Spleen (tissue), 11 donors: ENCODE data around the gene CMTM7. TPM values are rescaled to one million over a fixed set of nuclear protein-coding genes. Genes with fewer than 3 reads are reported as not detected.
A peak's percentile ranks its signal among the peaks of the same experiment; 100 is the strongest.
"Not testable (repeated sequence)": the region's sequence is repeated elsewhere in the genome, so short reads cannot be mapped to it uniquely, and the experiment has no call there.

Experiments used
- DNase-seq: peaks from one replicate; pipeline ENCODE4 v3.0.0-alpha.2; 2020
- H3K27ac ChIP-seq, 8 donors: fragments of 200-600 bp; sonication (generic) in 7 of 8; 1 replicate in 4 of 8; 2 replicates in 4 of 8; pipeline versions ENCODE4 v1.5.0 to v1.8.0; 2016 to 2021; ENCODE audit warnings: inconsistent platforms in 4 of 8, mild to moderate bottlenecking in 4 of 8, moderate library complexity in 1 of 8
- H3K27me3 ChIP-seq, 7 donors: fragments of 200-600 bp; sonication (generic) in 6 of 7; replicated peaks in 1 of 7; 1 replicate in 4 of 7; 2 replicates in 3 of 7; pipeline versions ENCODE4 v1.5.0 to v1.8.0; 2016 to 2021; ENCODE audit warnings: inconsistent platforms in 3 of 7, mild to moderate bottlenecking in 1 of 7
- H3K36me3 ChIP-seq, 6 donors: fragments of 200-600 bp; sonication (generic) in 5 of 6; 1 replicate in 4 of 6; 2 replicates in 2 of 6; pipeline versions ENCODE4 v1.5.0 to v1.8.0; 2016 to 2021; ENCODE audit warnings: inconsistent platforms in 2 of 6
- H3K4me1 ChIP-seq, 6 donors: fragments of 200-600 bp; sonication (generic) in 5 of 6; 1 replicate in 3 of 6; 2 replicates in 3 of 6; pipeline versions ENCODE4 v1.5.0 to v1.8.0; 2016 to 2021; ENCODE audit warnings: inconsistent platforms in 3 of 6
- H3K4me3 ChIP-seq, 8 donors: fragments of 200-600 bp; sonication (generic) in 7 of 8; 1 replicate in 4 of 8; 2 replicates in 4 of 8; pipeline versions ENCODE4 v1.5.0 to v1.8.0; 2016 to 2021; ENCODE audit warnings: inconsistent platforms in 4 of 8, mild to moderate bottlenecking in 4 of 8, moderate library complexity in 2 of 8
- H3K9me3 ChIP-seq, 8 donors: fragments of 200-600 bp; sonication (generic) in 7 of 8; 1 replicate in 4 of 8; 2 replicates in 4 of 8; pipeline versions ENCODE4 v1.5.0 to v1.8.0; 2016 to 2021; ENCODE audit warnings: inconsistent platforms in 4 of 8
- POLR2A ChIP-seq, 3 donors: fragments of 450-650 bp; IDR thresholded peaks; one replicate each; pipeline ENCODE4 v1.5.1; 2017; ENCODE audit warnings: antibody characterized with exemption in 3 of 3, mild to moderate bottlenecking in 1 of 3
- POLR2AphosphoS5 ChIP-seq, 3 donors: sonication (generic); formaldehyde crosslinking; IDR thresholded peaks; one replicate each; pipeline ENCODE4 v1.5.1; 2017; ENCODE audit warnings: antibody characterized with exemption in 3 of 3
- WGBS, 5 donors: extraction: QIAGEN DNeasy Blood & Tissue Kit in 3 of 5; methylation state at CpG; one replicate each; pipeline versions ENCODE4 v1.1.5 to v1.1.7; 2013 to 2018; 5-methylcytosine and 5-hydroxymethylcytosine counted together
- intact Hi-C: fragments of 100-400 bp; cut with DNase I; formaldehyde crosslinking; loops from one replicate; pipeline ENCODE4 v1.15.0; 2023; ENCODE audit warnings: low total_unique reads
- polyA plus RNA-seq, 3 donors: library from polyadenylated mRNA; stranded (reverse); fragments of 200-250 nt; gene quantifications; one replicate each; pipeline ENCODE4 v1.2.1, GENCODE V29; 2013
- total RNA-seq, 7 donors: library from RNA; depleted of rRNA in 3 of 7; stranded (reverse); fragments of >200 nt in 3 of 7; fragmentation: NEBNext Ultra II Directional in 4 of 7; extraction: Animal tissue kit (Norgen Biotek cat#: 25700) in 4 of 7; gene quantifications; one replicate each; pipeline versions ENCODE4 v1.1.0 to v1.2.1, GENCODE V29; 2016 to 2021
- TF ChIP-seq, protein P1 (sequence below), 11 experiments: fragments of 200-600 bp in 7 of 11; fragments of 450-650 bp in 4 of 11; sonication (generic) in 4 of 11; IDR thresholded peaks in 8 of 11; conservative IDR thresholded peaks in 3 of 11; 1 replicate in 7 of 11; 2 replicates in 4 of 11; pipeline versions ENCODE4 v1.4.0 to v1.8.0; 2016 to 2021; ENCODE audit warnings: antibody characterized with exemption in 11 of 11, inconsistent platforms in 4 of 11, mild to moderate bottlenecking in 1 of 11
- donor health status: healthy with polysubstance abuse.
- donor health status: DM: no; HTN: no; CAD: no; lungs with moderate emphysema.
- donor health status: DM: no; HTN: no; CAD: no.
- donor health status: Bipolar disorder and iron deficiency.
- donor health status: healthy.
- donor health status: DM: no; HTN: no; CAD: no.
- donor health status: DM: yes; HTN: yes; CAD: no.

The CMTM7 gene
- total and polyA plus RNA-seq, 10 donors: 27.6 to 92.0 (median 47.5) TPM

DNA sequence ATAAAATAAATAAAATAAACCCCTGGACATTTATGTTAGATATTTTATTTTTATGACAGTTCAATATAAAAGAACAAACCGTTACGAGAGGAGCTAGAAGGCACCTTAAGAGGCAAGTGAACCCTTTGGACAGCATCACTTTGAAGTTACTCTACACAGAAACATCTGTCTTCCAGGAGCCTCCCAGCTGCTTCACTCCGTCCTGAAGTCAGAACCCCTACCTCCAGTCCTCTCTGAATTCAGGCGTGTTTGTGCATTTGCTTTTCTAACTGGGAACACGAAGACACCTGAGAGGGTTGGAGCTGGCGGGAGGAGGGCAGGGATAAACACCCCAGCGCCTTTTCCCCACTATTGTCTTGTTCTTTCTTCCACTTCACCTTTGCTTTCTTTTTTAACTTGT is 46.2 kb downstream of the CMTM7 start:
- no peaks in the 10 kb centered on the region for H3K27me3 ChIP-seq
- no peaks in the 10 kb centered on the region for H3K9me3 ChIP-seq
- peaks cover 19 to 99% (median 78%) of the 10 kb centered on the region in 6 donors for H3K4me1 ChIP-seq
- peaks cover 0 to 14% (median 5%) of the 10 kb centered on the region in 6 donors for H3K36me3 ChIP-seq
- peak overlapping the region in 1 of 8 donors; percentile 5 for H3K27ac ChIP-seq
- intact Hi-C loops: no loop called here
- no peak for DNase-seq
- 79 to 90% (median 86%) methylated on average over 7 of the region's 7 CpGs for WGBS, 5 donors
- TF ChIP-seq POLR2AphosphoS5 (IDR thresholded peaks at IDR 0.05) (no peak), POLR2A (IDR thresholded peaks at IDR 0.05) (no peak)
- TF ChIP-seq, protein P1, sequence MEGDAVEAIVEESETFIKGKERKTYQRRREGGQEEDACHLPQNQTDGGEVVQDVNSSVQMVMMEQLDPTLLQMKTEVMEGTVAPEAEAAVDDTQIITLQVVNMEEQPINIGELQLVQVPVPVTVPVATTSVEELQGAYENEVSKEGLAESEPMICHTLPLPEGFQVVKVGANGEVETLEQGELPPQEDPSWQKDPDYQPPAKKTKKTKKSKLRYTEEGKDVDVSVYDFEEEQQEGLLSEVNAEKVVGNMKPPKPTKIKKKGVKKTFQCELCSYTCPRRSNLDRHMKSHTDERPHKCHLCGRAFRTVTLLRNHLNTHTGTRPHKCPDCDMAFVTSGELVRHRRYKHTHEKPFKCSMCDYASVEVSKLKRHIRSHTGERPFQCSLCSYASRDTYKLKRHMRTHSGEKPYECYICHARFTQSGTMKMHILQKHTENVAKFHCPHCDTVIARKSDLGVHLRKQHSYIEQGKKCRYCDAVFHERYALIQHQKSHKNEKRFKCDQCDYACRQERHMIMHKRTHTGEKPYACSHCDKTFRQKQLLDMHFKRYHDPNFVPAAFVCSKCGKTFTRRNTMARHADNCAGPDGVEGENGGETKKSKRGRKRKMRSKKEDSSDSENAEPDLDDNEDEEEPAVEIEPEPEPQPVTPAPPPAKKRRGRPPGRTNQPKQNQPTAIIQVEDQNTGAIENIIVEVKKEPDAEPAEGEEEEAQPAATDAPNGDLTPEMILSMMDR (IDR thresholded peaks at IDR 0.05 in 8 of 11, conservative IDR thresholded peaks at IDR 0.05 in 3 of 11): no peak
- no peak overlapping the region for H3K4me3 ChIP-seq

DNA sequence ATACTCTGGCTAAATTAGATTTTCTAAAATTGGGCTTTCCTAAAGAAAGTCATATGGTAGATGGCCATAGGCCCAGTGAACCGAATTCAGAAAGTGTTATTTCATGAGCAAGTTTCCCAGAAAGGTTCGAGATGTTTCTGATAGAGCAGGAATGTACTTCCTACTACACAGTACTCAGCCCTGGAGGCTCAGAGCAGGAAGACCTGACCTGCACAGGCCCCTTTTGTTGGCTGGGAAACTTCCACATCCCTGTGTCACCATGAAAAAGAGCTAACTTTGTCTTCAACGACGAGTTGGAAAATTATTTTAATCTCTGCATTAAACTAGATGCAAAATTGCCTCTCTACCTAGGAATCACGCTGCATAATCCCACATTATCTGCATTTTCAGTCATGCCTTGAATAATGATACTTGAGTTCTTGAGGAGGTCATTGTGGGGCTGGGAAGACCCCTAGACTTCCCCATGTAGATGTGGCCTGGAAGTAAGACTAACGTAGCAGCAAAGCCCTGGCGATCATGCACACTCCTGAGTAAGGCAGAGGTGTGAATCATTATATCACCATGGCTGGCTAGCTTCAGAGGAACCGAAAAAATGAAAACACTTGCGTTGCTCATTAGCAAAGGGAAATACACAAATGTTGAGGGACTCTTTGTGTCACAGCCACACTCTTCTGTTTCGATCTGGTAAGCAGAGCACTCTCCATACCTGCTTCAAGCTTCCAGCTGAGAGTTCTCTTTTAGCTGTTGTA is 47.1 kb downstream of the CMTM7 start:
- Histone ChIP-seq H3K4me1 (peaks cover 18 to 99% (median 78%) of the 10 kb centered on the region in 6 donors), H3K4me3 (no peak overlapping the region), H3K27ac (peak overlapping the region; percentile 24 to 70 (median 60)), H3K36me3 (peaks cover 0 to 20% (median 5%) of the 10 kb centered on the region in 6 donors), H3K27me3 (no peaks in the 10 kb centered on the region), H3K9me3 (no peaks in the 10 kb centered on the region)
- intact Hi-C loops: no loop called here
- TF ChIP-seq POLR2A (IDR thresholded peaks at IDR 0.05) (no peak), POLR2AphosphoS5 (IDR thresholded peaks at IDR 0.05) (peak in 1 of 3 donors; percentile 70)
- TF ChIP-seq, protein P1 (IDR thresholded peaks at IDR 0.05 in 8 of 11, conservative IDR thresholded peaks at IDR 0.05 in 3 of 11): no peak
- whole genome bisulfite sequencing, 5 donors: 49 to 62% (median 58%) methylated on average over 10 of the region's 10 CpGs
- no peak for DNase-seq

DNA sequence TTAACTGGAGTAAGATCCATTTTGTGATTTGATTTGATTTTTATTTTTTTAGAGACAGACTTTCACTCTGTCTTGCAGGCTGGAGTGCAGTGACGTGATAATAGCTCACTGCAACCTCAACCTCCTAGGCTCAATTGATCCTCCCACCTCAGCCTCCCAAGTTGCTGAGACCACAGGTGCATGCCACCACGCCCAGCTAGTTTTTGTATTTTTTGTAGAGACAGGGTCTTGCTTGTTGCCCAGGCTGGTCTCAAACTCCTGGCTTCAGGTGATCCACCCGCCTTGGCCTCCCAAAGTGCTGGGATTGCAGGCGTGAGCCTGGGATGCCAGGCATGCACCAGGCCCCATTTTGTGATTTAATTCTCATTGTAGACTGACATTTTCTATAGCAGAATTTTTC is 47.8 kb downstream of the CMTM7 start:
- intact Hi-C loops, H3K9me3 ChIP-seq, H3K27me3 ChIP-seq, DNase-seq, H3K4me3 ChIP-seq: not testable (repeated sequence)
- peaks cover 22 to 99% (median 80%) of the 10 kb centered on the region in 6 donors for H3K4me1 ChIP-seq
- H3K27ac ChIP-seq: peak overlapping the region in 7 of 8 donors; percentile 24 to 70 (median 61)
- peaks cover 0 to 20% (median 5%) of the 10 kb centered on the region in 6 donors for H3K36me3 ChIP-seq
- WGBS, 5 donors: 79 to 91% (median 85%) methylated on average over 4 of the region's 4 CpGs

DNA sequence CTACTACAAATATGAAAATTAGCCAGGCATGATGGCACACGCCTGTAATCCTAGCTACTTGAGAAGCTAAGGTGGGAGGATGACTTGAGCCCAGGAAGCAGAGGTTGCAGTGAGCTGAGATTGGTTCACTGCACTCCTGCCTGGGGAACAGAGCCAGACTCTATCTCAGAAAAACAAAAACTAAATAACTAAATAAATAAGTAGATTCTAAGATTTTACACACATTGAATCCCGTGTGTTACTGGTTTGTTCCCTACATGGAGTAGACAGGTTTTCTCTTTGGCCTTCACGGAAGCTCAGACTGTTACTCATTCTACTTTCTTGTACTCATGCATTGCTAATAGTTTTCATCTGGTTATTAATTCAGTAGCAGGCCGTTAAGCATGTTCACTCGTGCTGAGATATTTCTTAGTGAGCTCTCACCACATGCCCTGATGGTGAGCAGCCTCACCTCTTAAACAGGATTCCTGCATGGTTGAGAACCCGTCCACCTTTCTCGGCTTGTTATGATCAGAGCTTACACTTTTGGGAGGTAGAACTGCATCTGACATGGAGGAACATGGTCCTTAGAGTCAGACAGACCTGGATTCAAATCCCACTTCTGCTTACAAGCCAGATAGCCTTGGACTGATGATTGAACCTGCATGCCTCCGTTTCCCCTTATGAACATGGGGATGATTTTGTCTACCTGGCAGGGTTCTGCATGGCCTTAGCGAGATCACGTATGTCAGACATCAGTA is 49.1 kb downstream of the CMTM7 start:
- Histone ChIP-seq H3K27me3 (no peaks in the 10 kb centered on the region), H3K9me3 (no peaks in the 10 kb centered on the region), H3K27ac (peak overlapping the region in 4 of 8 donors; percentile 59 to 70 (median 64)), H3K4me1 (peaks cover 22 to 90% (median 79%) of the 10 kb centered on the region in 6 donors), H3K4me3 (no peak overlapping the region), H3K36me3 (peaks cover 0 to 20% (median 7%) of the 10 kb centered on the region in 6 donors)
- WGBS, 5 donors: 79 to 90% (median 81%) methylated on average over 10 of the region's 10 CpGs
- TF ChIP-seq POLR2AphosphoS5 (IDR thresholded peaks at IDR 0.05) (no peak), POLR2A (IDR thresholded peaks at IDR 0.05) (no peak)
- TF ChIP-seq, protein P1 (IDR thresholded peaks at IDR 0.05 in 8 of 11, conservative IDR thresholded peaks at IDR 0.05 in 3 of 11): no peak
- no peak for DNase-seq
- intact Hi-C loops: no loop called here
